C4-2B (cell line): ENCODE data around the gene MICU2.

ENCODE experiments used
- CTCF ChIP-seq: fragments of 450-650 bp; conservative IDR thresholded peaks from 2 replicates; pipeline ENCODE4 v1.5.1; 2017; ENCODE audit warnings: mild to moderate bottlenecking
- ZFX ChIP-seq: fragments of 450-650 bp; IDR thresholded peaks from 2 replicates; pipeline ENCODE4 v1.6.1; 2017

GRCh38 chr13:21526707-21527540 is 77.0 kb downstream of the MICU2 start:
- TF ChIP-seq CTCF (no peak), ZFX (no peak)
